SK-N-SH (cell line): Measurements from ENCODE around the gene ATF6B.

ENCODE experiments used
- POLR2AphosphoS5 ChIP-seq: IDR thresholded peaks from 2 replicates; pipeline ENCODE4 v1.6.1; 2012; ENCODE audit warnings: low read depth, low read length
- RFX5 ChIP-seq: IDR thresholded peaks from 2 replicates; pipeline ENCODE4 v1.6.1; 2012; ENCODE audit warnings: mild to moderate bottlenecking, improper control_type of control experiment, low read length
- RXRA ChIP-seq: IDR thresholded peaks from 2 replicates; pipeline ENCODE4 v1.4.0; 2012; ENCODE audit warnings: low read depth, mild to moderate bottlenecking, borderline replicate concordance
- TEAD4 ChIP-seq: IDR thresholded peaks from 2 replicates; pipeline ENCODE4 v1.4.0; 2012; ENCODE audit warnings: mild to moderate bottlenecking, borderline replicate concordance; ENCODE audit not compliant: insufficient read depth
- TF ChIP-seq, protein P1 (sequence below): fragments of 200-600 bp; sonication (generic); IDR thresholded peaks from 2 replicates; pipeline ENCODE4 v1.6.1; 2017; ENCODE audit warnings: antibody characterized with exemption, mild to moderate bottlenecking, moderate library complexity
- TF ChIP-seq, protein P2 (sequence below): IDR thresholded peaks from 2 replicates; pipeline ENCODE4 v1.6.1; 2012; ENCODE audit warnings: mild to moderate bottlenecking, low read depth, low read length, moderate library complexity

DNA sequence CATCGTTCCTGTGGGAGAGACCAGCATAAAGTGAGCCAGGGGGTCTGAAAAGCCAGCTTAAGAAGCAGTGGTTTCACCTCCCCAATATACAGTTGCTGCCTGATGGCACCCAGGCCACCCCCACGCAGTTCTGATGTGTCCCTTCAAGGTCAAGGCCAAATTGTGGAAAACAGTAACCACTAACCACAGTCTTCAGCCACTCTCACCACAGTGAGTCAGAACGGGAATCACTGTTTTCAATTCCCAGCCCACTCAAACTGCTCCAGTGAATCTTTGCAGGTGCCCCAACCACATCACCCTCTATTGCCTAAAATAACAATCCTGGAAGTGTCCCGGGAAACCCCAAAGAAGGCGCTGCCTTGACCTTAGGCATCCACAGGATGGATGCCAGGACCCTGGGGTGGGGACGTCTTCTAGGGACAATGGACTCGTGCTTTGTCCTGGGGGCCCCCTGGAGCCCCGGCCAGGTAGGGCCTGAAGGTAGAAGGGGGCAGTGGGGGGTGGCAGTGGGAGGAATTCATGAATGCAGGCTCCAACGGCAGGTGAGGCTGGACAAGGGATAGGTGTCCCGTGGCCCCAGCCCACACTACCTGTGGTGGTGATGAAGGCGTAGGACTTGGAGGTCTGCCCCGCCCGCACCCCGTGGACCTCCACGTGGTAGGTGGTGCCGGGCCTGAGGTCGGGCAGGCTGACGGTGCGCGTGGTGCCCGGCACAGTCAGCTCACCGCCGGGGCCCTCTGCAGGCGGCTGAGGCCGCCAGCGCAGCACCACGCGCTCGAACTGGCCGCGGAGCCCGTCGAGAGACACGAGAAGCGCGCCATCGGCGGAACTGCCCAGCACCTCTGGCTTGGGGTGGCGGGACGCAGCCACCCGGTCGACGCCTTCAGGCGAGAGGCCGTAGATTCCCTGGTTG, 41.1 kb downstream of the ATF6B start:
- TF ChIP-seq POLR2AphosphoS5 (no peak), RFX5 (no peak), RXRA (no peak), TEAD4 (no peak)
- TF ChIP-seq, protein P1, sequence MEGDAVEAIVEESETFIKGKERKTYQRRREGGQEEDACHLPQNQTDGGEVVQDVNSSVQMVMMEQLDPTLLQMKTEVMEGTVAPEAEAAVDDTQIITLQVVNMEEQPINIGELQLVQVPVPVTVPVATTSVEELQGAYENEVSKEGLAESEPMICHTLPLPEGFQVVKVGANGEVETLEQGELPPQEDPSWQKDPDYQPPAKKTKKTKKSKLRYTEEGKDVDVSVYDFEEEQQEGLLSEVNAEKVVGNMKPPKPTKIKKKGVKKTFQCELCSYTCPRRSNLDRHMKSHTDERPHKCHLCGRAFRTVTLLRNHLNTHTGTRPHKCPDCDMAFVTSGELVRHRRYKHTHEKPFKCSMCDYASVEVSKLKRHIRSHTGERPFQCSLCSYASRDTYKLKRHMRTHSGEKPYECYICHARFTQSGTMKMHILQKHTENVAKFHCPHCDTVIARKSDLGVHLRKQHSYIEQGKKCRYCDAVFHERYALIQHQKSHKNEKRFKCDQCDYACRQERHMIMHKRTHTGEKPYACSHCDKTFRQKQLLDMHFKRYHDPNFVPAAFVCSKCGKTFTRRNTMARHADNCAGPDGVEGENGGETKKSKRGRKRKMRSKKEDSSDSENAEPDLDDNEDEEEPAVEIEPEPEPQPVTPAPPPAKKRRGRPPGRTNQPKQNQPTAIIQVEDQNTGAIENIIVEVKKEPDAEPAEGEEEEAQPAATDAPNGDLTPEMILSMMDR, result no peak
- TF ChIP-seq, protein P2, sequence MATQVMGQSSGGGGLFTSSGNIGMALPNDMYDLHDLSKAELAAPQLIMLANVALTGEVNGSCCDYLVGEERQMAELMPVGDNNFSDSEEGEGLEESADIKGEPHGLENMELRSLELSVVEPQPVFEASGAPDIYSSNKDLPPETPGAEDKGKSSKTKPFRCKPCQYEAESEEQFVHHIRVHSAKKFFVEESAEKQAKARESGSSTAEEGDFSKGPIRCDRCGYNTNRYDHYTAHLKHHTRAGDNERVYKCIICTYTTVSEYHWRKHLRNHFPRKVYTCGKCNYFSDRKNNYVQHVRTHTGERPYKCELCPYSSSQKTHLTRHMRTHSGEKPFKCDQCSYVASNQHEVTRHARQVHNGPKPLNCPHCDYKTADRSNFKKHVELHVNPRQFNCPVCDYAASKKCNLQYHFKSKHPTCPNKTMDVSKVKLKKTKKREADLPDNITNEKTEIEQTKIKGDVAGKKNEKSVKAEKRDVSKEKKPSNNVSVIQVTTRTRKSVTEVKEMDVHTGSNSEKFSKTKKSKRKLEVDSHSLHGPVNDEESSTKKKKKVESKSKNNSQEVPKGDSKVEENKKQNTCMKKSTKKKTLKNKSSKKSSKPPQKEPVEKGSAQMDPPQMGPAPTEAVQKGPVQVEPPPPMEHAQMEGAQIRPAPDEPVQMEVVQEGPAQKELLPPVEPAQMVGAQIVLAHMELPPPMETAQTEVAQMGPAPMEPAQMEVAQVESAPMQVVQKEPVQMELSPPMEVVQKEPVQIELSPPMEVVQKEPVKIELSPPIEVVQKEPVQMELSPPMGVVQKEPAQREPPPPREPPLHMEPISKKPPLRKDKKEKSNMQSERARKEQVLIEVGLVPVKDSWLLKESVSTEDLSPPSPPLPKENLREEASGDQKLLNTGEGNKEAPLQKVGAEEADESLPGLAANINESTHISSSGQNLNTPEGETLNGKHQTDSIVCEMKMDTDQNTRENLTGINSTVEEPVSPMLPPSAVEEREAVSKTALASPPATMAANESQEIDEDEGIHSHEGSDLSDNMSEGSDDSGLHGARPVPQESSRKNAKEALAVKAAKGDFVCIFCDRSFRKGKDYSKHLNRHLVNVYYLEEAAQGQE, result no peak
